ENCODE measurements around the gene PROK1.

Gene PROK1

GRCh38 chr1:110441888-110442287, 9.1 kb upstream of the PROK1 start:
- no peak overlapping the region for H3K4me3 ChIP-seq (ENCODE audit: low read depth, low read length)
- DNase-seq (ENCODE audit: low read depth): no peak
- in situ Hi-C loops (cut with HindIII; ENCODE audit: low sequenced_read_pairs): no loop called here
- no peak for TF ChIP-seq CTCF (IDR thresholded peaks at IDR 0.05; ENCODE audit: low read depth, low read length, missing control alignments)

DNA sequence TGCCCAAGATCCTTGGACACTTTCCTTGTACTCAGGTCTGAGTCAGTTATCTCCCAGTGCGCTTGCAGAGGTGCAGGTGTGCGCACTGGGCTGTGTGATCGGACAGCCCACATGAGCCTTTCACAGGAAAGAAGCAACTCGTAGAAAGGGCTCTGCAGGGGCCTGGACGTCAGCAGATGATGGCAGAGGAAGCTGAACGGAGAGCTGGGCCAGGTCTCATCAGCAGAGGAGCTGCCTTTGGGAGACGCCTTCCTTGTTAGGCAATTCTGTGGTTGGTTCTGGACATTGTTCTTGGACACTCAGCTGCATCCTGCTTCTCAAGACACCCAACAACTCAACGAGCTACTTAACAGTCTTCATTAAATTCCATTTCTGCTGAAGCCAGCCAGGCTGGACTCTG, 7.5 kb upstream of the PROK1 start:
- no peak for DNase-seq (ENCODE audit: low read depth)
- no peak for TF ChIP-seq CTCF (IDR thresholded peaks at IDR 0.05; ENCODE audit: low read depth, low read length, missing control alignments)
- H3K4me3 ChIP-seq (ENCODE audit: low read depth, low read length): no peak overlapping the region
- in situ Hi-C loops (cut with HindIII; ENCODE audit: low sequenced_read_pairs): no loop called here

DNA sequence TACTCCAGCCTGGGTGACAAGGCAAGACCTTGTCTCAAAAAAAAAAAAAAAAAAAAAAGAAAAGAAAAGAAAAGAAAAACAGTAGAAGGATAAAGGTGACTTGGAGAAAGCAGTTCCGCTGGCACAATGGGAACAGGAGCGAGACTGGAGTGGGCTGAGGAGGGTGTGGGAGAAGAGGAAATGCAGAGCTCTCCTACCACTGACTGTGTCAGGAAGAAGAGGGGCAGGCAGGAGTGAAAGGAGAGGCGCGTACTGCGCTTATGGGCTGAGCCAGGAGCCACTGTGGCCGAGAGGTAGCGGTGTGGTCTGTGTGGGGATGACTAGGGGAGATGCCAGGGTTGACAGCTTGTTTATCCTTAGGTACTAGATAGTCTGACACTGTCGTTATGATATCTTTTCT, 6.4 kb upstream of the PROK1 start:
- in situ Hi-C loops (cut with HindIII; ENCODE audit: low sequenced_read_pairs): no loop called here
- no peak overlapping the region for H3K4me3 ChIP-seq (ENCODE audit: low read depth, low read length)
- TF ChIP-seq CTCF (IDR thresholded peaks at IDR 0.05; ENCODE audit: low read depth, low read length, missing control alignments): no peak
- DNase-seq (ENCODE audit: low read depth): no peak

- in situ Hi-C loops (cut with HindIII; ENCODE audit: low sequenced_read_pairs): no loop called here
- no peak for TF ChIP-seq CTCF (IDR thresholded peaks at IDR 0.05; ENCODE audit: low read depth, low read length, missing control alignments)
- DNase-seq (ENCODE audit: low read depth): no peak
- no peak overlapping the region for H3K4me3 ChIP-seq (ENCODE audit: low read depth, low read length)
Observed at GRCh38 chr1:110449661-110450651, 993 bp upstream of the PROK1 start.

- DNase-seq (ENCODE audit: low read depth): no peak
- H3K4me3 ChIP-seq (ENCODE audit: low read depth, low read length): no peak overlapping the region
- no peak for TF ChIP-seq CTCF (IDR thresholded peaks at IDR 0.05; ENCODE audit: low read depth, low read length, missing control alignments)
- in situ Hi-C loops (cut with HindIII; ENCODE audit: low sequenced_read_pairs): no loop called here
Observed at GRCh38 chr1:110452330-110452729, 1.4 kb downstream of the PROK1 start.

- in situ Hi-C loops (cut with HindIII; ENCODE audit: low sequenced_read_pairs): no loop called here
- TF ChIP-seq CTCF (IDR thresholded peaks at IDR 0.05; ENCODE audit: low read depth, low read length, missing control alignments): no peak
- DNase-seq (ENCODE audit: low read depth): no peak
- H3K4me3 ChIP-seq (ENCODE audit: low read depth, low read length): no peak overlapping the region
Observed at GRCh38 chr1:110453829-110454228, 2.9 kb downstream of the PROK1 start.
